Measurements from ENCODE around the gene CYTH2. TPM values are rescaled to one million over a fixed set of nuclear protein-coding genes. Genes with fewer than 3 reads are reported as not detected.

Gene CYTH2
- polyA plus RNA-seq, 1 of the 3 experiments (the other 2 are of a cell fraction) = 69.5 TPM

- no peaks in the 10 kb centered on the region for H3K9me3 ChIP-seq
- H3K9ac ChIP-seq = no peak overlapping the region
- H3K4me2 ChIP-seq = no peak overlapping the region
- ChIA-PET POLR2A (no interaction called here), CTCF (interaction anchor here (1.0 kb wide), 1 partner anchor 38 kb away, joined by 3 read pairs; no protein-coding TSS in a partner anchor)
- no peak overlapping the region for H2AFZ ChIP-seq (ENCODE audit: low read depth)
- H3K9me2 ChIP-seq = no peaks in the 10 kb centered on the region
- peak; percentile 17 for DNase-seq
- no peaks in the 10 kb centered on the region for H4K20me1 ChIP-seq (ENCODE audit: insufficient read depth)
- 95% methylated on average over 21 of the region's 33 CpGs for WGBS (ENCODE audit: low lambda C conversion rate)
- no peak overlapping the region for H3K27ac ChIP-seq (ENCODE audit: low read depth in 2 of 2, low read length in 1 of 2)
- no peaks in the 10 kb centered on the region for H3K4me1 ChIP-seq (ENCODE audit: control insufficient read depth in 1 of 2, insufficient read depth in 2 of 2, low read depth in 1 of 2, low read length in 1 of 2)
- peaks cover 35 to 50% of the 10 kb centered on the region in 2 experiments for H3K36me3 ChIP-seq (replicated peaks in 1 of 2; ENCODE audit: control insufficient read depth in 1 of 2, insufficient read depth in 2 of 2, low read length in 1 of 2)
- H3K79me2 ChIP-seq (ENCODE audit: insufficient read depth) = peaks cover 23% of the 10 kb centered on the region
- TF ChIP-seq POLR2AphosphoS5 (IDR thresholded peaks at IDR 0.05; ENCODE audit: low read depth, low read length) (no peak), EZH2phosphoT487 (IDR thresholded peaks at IDR 0.05; ENCODE audit: borderline replicate concordance, low read depth) (no peak), JUND (IDR thresholded peaks at IDR 0.05) (no peak), RXRA (IDR thresholded peaks at IDR 0.05; ENCODE audit: borderline replicate concordance, low read depth) (no peak)
- peaks cover 11% of the 10 kb centered on the region for H3F3A ChIP-seq (replicated peaks; ENCODE audit: insufficient read depth)
- no peaks in the 10 kb centered on the region for H3K27me3 ChIP-seq (ENCODE audit: insufficient read depth)
- no peak overlapping the region for H3K4me3 ChIP-seq (ENCODE audit: low read depth in 2 of 2, low read length in 1 of 2)
These were observed 16.6 kb upstream of the CYTH2 start for GRCh38 chr19:48452289-48453190.

DNA sequence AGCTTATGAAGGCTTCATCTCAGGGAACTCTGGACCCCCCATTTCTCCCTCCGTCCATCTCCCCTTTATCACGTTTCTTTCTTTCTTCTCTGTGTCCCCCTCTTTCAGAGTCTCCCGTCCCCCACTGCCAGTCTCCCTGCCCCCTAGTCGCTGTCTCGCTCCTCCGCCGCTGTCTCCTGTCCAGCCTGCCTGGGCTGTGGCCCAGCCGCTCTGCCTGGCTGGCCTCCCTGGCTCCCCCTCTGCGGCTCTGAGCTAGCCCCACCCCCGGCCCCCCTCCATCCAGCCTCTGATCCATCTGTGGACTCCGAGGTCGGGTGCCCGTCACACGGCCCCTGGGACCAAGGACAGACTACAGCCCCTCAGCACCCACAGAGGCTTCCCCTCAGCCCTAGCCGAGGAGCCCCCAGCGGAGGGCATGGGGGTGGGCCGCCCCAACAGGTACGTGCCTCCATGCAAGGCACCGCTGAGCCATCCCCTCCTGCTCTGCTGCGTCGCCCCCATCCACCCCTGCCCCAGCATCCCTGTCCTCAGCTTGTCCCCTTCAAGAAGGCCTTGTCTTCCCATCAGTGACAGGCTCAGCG lies 14.9 kb upstream of the CYTH2 start:
- WGBS (ENCODE audit: low lambda C conversion rate) = 94% methylated on average over 15 of the region's 22 CpGs
- peaks cover 21 to 38% of the 10 kb centered on the region in 2 experiments for H3K36me3 ChIP-seq (replicated peaks in 1 of 2; ENCODE audit: control insufficient read depth in 1 of 2, insufficient read depth in 2 of 2, low read length in 1 of 2)

More for the DNA sequence above, 14.9 kb upstream of the CYTH2 start:
- H2AFZ ChIP-seq (ENCODE audit: low read depth) = no peak overlapping the region
- no peak overlapping the region for H3K27ac ChIP-seq (ENCODE audit: low read depth in 2 of 2, low read length in 1 of 2)
- CTCF ChIA-PET = interaction anchor here (0.7 kb wide), 1 partner anchor 139 kb away, joined by 3 read pairs; no protein-coding TSS in a partner anchor
- H4K20me1 ChIP-seq (ENCODE audit: insufficient read depth) = no peaks in the 10 kb centered on the region
- no peak overlapping the region for H3K9ac ChIP-seq
- peaks cover 6% of the 10 kb centered on the region; the same call in 1 of the 2 replicates for H3K79me2 ChIP-seq (ENCODE audit: insufficient read depth)
- no peak overlapping the region for H3K4me3 ChIP-seq (ENCODE audit: low read depth in 2 of 2, low read length in 1 of 2)
- peak; percentile 30 for DNase-seq
- H3K4me2 ChIP-seq = no peak overlapping the region
- H3K9me2 ChIP-seq = no peaks in the 10 kb centered on the region
- H3K27me3 ChIP-seq (ENCODE audit: insufficient read depth) = no peaks in the 10 kb centered on the region
- TF ChIP-seq JUND (IDR thresholded peaks at IDR 0.05) (no peak), USF1 (IDR thresholded peaks at IDR 0.05; ENCODE audit: borderline replicate concordance, low read depth) (no peak), SIN3A (IDR thresholded peaks at IDR 0.05; ENCODE audit: borderline replicate concordance, low read depth, low read length) (no peak), MXI1 (IDR thresholded peaks at IDR 0.05; ENCODE audit: low read depth, low read length) (no peak), USF2 (IDR thresholded peaks at IDR 0.05; ENCODE audit: borderline replicate concordance, low read depth, low read length) (no peak), ZBTB33 (IDR thresholded peaks at IDR 0.05; ENCODE audit: borderline replicate concordance, low read depth) (no peak), POLR2AphosphoS5 (IDR thresholded peaks at IDR 0.05; ENCODE audit: low read depth, low read length) (no peak), PBX3 (IDR thresholded peaks at IDR 0.05) (no peak), SMC3 (IDR thresholded peaks at IDR 0.05; ENCODE audit: low read depth, low read length) (no peak), TEAD4 (IDR thresholded peaks at IDR 0.05; ENCODE audit: borderline replicate concordance, insufficient read depth) (no peak)
- no peaks in the 10 kb centered on the region for H3K9me3 ChIP-seq
- peaks cover 10% of the 10 kb centered on the region for H3F3A ChIP-seq (replicated peaks; ENCODE audit: insufficient read depth)
- POLR2A ChIA-PET = no interaction called here
- H3K4me1 ChIP-seq (ENCODE audit: control insufficient read depth in 1 of 2, insufficient read depth in 2 of 2, low read depth in 1 of 2, low read length in 1 of 2) = no peaks in the 10 kb centered on the region

All from SK-N-SH (cell line).